K562 (cell line): Measurements from ENCODE around the gene PCF11. TPM values are rescaled to one million over a fixed set of nuclear protein-coding genes. Genes with fewer than 3 reads are reported as not detected.

ENCODE experiments used
- EP300 ChIP-seq: IDR thresholded peaks from 2 replicates; pipeline ENCODE4 v1.6.1; 2012; ENCODE audit warnings: low read length, improper control_type of control experiment
- HNRNPH1 ChIP-seq: fragments of 200-400 bp; formaldehyde crosslinking; optimal IDR thresholded peaks from 2 replicates; pipeline ENCODE3; 2017; ENCODE audit warnings: low read depth, mild to moderate bottlenecking, low read length, moderate library complexity
- JUN ChIP-seq, 2 experiments: sonication (generic) in 1 of 2; formaldehyde crosslinking in 1 of 2; IDR thresholded peaks; 2 replicates each; pipeline versions ENCODE4 v1.6.1 to v1.8.0; 2012 to 2022; ENCODE audit warnings: borderline replicate concordance in 2 of 2, mild to moderate bottlenecking in 2 of 2, improper control_type of control experiment in 1 of 2, low read depth in 1 of 2, low read length in 1 of 2, missing genetic modification reagents in 1 of 2
- MAZ ChIP-seq, 2 experiments: fragments of 450-650 bp in 1 of 2; sonication (generic) in 1 of 2; formaldehyde crosslinking; IDR thresholded peaks in 1 of 2; conservative IDR thresholded peaks in 1 of 2; 2 replicates each; pipeline versions ENCODE4 v1.4.0 to v1.5.0; 2020; ENCODE audit warnings: mild to moderate bottlenecking in 1 of 2, missing genetic modification reagents in 1 of 2
- MYC ChIP-seq, 2 experiments: fragments of 250-450 bp in 1 of 2; sonication (Bioruptor Pico) in 1 of 2; IDR thresholded peaks; 2 replicates each; pipeline versions ENCODE4 v1.5.1 to v1.6.1; 2012 to 2021; ENCODE audit warnings: low read depth in 2 of 2, borderline replicate concordance in 1 of 2, improper control_type of control experiment in 1 of 2, low read length in 1 of 2, mild to moderate bottlenecking in 1 of 2, moderate library complexity in 1 of 2
- PML ChIP-seq: IDR thresholded peaks from 2 replicates; pipeline ENCODE4 v1.6.1; 2012; ENCODE audit warnings: low read length, inconsistent platforms
- PYGO2 ChIP-seq: fragments of 450-650 bp; IDR thresholded peaks from 2 replicates; pipeline ENCODE4 v1.6.1; 2016; ENCODE audit warnings: mild to moderate bottlenecking, missing genetic modification characterization, moderate library complexity, missing compliant biosample characterization
- RUNX1 ChIP-seq: sonication (generic); IDR thresholded peaks from 2 replicates; pipeline ENCODE4 v1.6.1; 2016; ENCODE audit warnings: antibody characterized with exemption, low read depth
- SIX5 ChIP-seq, 2 experiments: IDR thresholded peaks; 2 replicates each; pipeline ENCODE4 v1.6.1; 2011; ENCODE audit warnings: low read length in 2 of 2, borderline replicate concordance in 1 of 2, low read depth in 1 of 2, mild to moderate bottlenecking in 1 of 2, moderate library complexity in 1 of 2; ENCODE audit not compliant: insufficient read depth in 1 of 2
- SRSF3 ChIP-seq: fragments of 200-400 bp; formaldehyde crosslinking; IDR thresholded peaks from 2 replicates; pipeline ENCODE4 v1.6.1; 2016; ENCODE audit warnings: mild to moderate bottlenecking, low read length, moderate library complexity; ENCODE audit not compliant: insufficient read depth
- WHSC1 ChIP-seq: IDR thresholded peaks from one replicate; pipeline ENCODE4 v1.6.1; 2012; ENCODE audit warnings: low read length, control low read depth, inconsistent platforms
- ZNF143 ChIP-seq: sonication (generic); formaldehyde crosslinking; IDR thresholded peaks from 2 replicates; pipeline ENCODE4 v1.9.0; 2022; ENCODE audit warnings: mild to moderate bottlenecking, missing genetic modification reagents
- ZNF253 ChIP-seq: fragments of 250-450 bp; sonication (Bioruptor Pico); conservative IDR thresholded peaks from 2 replicates; pipeline ENCODE4 v1.6.1; 2021; ENCODE audit warnings: mild to moderate bottlenecking
- ZNF274 ChIP-seq: IDR thresholded peaks from 2 replicates; pipeline ENCODE4 v1.6.1; 2011; ENCODE audit warnings: low read depth, mild to moderate bottlenecking, low read length, moderate library complexity, borderline replicate concordance
- ZNF431 ChIP-seq: sonication (generic); formaldehyde crosslinking; IDR thresholded peaks from 2 replicates; pipeline ENCODE4 v1.8.0; 2022; ENCODE audit warnings: mild to moderate bottlenecking, missing genetic modification reagents
- ZNF561 ChIP-seq: fragments of 450-650 bp; formaldehyde crosslinking; conservative IDR thresholded peaks from 2 replicates; pipeline ENCODE4 v1.4.0; 2020; ENCODE audit warnings: mild to moderate bottlenecking, moderate library complexity
- polyA plus RNA-seq, 8 experiments: library from polyadenylated mRNA; depleted of rRNA in 4 of 8; stranded (reverse) in 5 of 8; unstranded in 3 of 8; fragments of >200 nt; fragmentation: Nextera tagmentation in 2 of 8; fragmentation: Illumina TruSeq in 1 of 8; extraction: Ambion mirVana in 2 of 8; extraction: Trizol in 1 of 8; gene quantifications; 2 replicates each; pipeline versions ENCODE4 v1.2.1 to v1.2.3, GENCODE V29; 2011 to 2014; ENCODE audit warnings: inconsistent platforms in 1 of 8, missing spikeins in 1 of 8
- total RNA-seq, 7 experiments: library from RNA; depleted of rRNA in 6 of 7; stranded (reverse); fragments of >200 nt in 6 of 7; fragmentation: Illumina TruSeq in 2 of 7; extraction: Trizol in 2 of 7; gene quantifications; 2 replicates each; pipeline versions ENCODE4 v1.2.1 to v1.2.3, GENCODE V29; 2011 to 2021; ENCODE audit warnings: low replicate concordance in 1 of 7
- TF ChIP-seq, protein P1 (sequence below): fragments of 450-650 bp; formaldehyde crosslinking; IDR thresholded peaks from 2 replicates; pipeline ENCODE4 v1.4.0; 2020; ENCODE audit warnings: mild to moderate bottlenecking, moderate library complexity
- TF ChIP-seq, protein P2 (sequence below): fragments of 250-450 bp; sonication (Bioruptor Pico); IDR thresholded peaks from 2 replicates; pipeline ENCODE4 v1.4.0; 2020; ENCODE audit warnings: mild to moderate bottlenecking
- TF ChIP-seq, protein P3 (sequence below), 2 experiments: fragments of 450-650 bp; IDR thresholded peaks; 2 replicates each; pipeline ENCODE4 v1.6.1; 2016
- TF ChIP-seq, protein P4 (sequence below): fragments of 250-450 bp; sonication (Bioruptor Pico); IDR thresholded peaks from 2 replicates; pipeline ENCODE4 v1.9.0; 2021; ENCODE audit warnings: mild to moderate bottlenecking
- TF ChIP-seq, protein P5 (sequence below): fragments of 450-650 bp; IDR thresholded peaks from 2 replicates; pipeline ENCODE4 v1.6.1; 2016; ENCODE audit warnings: missing biosample characterization, missing genetic modification characterization

PCF11 gene
- total and polyA plus RNA-seq, 9 of the 15 experiments (the other 6 are each of a cell fraction or from before 2014, with no cell fraction given), result 9.3 to 91.6 (median 54.4) TPM

DNA sequence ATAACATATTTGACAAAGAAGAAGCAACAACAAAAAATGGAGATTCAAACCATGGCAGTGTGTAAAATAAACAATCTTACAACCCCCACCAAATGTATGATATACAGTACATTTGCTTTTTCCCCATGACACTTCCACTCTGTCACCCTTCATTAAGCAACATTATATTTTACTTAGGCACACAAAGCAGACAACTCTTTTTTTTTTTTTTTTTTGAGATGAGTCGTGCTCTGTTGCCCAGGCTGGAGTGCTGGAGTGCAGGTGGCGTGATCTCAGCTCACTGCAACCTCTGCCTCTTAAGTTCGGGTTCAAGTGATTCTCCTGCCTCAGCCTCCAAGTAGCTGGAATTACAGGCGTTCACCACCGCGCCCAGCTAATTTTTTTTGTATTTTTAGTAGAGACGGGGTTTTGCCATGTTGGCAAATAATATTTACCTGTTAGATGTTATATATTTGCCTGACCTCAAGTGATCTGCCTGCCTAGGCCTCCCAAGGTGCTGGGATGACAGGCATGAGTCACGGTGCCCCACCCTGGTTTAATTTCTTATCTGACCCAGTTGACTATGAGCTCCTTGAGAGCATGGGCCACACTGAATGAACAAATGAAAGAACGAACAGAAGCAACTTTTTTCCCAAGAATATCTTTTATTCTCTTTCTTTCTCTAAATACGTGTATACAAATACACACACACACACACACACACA, 5.5 kb upstream of the PCF11 start (continued):
- TF ChIP-seq ZNF561 (no peak), HNRNPH1 (no peak), JUN (IDR thresholded peaks at IDR 0.05; ENCODE audit: borderline replicate concordance, low read depth, low read length) (peak; percentile 92), JUN (CRISPR knock-in tag; IDR thresholded peaks at IDR 0.05; ENCODE audit: borderline replicate concordance) (no peak), SIX5 (IDR thresholded peaks at IDR 0.05; ENCODE audit: borderline replicate concordance in 1 of 2, insufficient read depth in 1 of 2, low read depth in 1 of 2, low read length in 2 of 2) (no peak), PYGO2 (tag) (no peak), ZNF143 (CRISPR knock-in tag) (no peak), ZNF274 (no peak), MAZ (CRISPR knock-in tag; conservative IDR thresholded peaks at IDR 0.05 in 1 of 2, IDR thresholded peaks at IDR 0.05 in 1 of 2) (peak; percentile 27 to 29; a peak in 2 of 4 replicates), EP300 (peak; percentile 57; the same call in 1 of the 2 replicates), SRSF3 (no peak), WHSC1 (no peak), PML (0 out of 2 replicates have a peak, but pooled peaks have one; percentile 15), ZNF253 (CRISPR knock-in tag) (no peak), MYC (IDR thresholded peaks at IDR 0.05; ENCODE audit: low read depth, low read length) (peak; percentile 51; the same call in 1 of the 2 replicates), MYC (CRISPR knock-in tag; IDR thresholded peaks at IDR 0.05; ENCODE audit: borderline replicate concordance, low read depth) (no peak), ZNF431 (CRISPR knock-in tag) (no peak), RUNX1 (no peak)
- TF ChIP-seq, protein P1, sequence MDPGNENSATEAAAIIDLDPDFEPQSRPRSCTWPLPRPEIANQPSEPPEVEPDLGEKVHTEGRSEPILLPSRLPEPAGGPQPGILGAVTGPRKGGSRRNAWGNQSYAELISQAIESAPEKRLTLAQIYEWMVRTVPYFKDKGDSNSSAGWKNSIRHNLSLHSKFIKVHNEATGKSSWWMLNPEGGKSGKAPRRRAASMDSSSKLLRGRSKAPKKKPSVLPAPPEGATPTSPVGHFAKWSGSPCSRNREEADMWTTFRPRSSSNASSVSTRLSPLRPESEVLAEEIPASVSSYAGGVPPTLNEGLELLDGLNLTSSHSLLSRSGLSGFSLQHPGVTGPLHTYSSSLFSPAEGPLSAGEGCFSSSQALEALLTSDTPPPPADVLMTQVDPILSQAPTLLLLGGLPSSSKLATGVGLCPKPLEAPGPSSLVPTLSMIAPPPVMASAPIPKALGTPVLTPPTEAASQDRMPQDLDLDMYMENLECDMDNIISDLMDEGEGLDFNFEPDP (CRISPR knock-in tag), result no peak
- TF ChIP-seq, protein P2, sequence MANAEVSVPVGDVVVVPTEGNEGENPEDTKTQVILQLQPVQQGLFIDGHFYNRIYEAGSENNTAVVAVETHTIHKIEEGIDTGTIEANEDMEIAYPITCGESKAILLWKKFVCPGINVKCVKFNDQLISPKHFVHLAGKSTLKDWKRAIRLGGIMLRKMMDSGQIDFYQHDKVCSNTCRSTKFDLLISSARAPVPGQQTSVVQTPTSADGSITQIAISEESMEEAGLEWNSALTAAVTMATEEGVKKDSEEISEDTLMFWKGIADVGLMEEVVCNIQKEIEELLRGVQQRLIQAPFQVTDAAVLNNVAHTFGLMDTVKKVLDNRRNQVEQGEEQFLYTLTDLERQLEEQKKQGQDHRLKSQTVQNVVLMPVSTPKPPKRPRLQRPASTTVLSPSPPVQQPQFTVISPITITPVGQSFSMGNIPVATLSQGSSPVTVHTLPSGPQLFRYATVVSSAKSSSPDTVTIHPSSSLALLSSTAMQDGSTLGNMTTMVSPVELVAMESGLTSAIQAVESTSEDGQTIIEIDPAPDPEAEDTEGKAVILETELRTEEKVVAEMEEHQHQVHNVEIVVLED (CRISPR knock-in tag), result no peak
- TF ChIP-seq, protein P3, sequence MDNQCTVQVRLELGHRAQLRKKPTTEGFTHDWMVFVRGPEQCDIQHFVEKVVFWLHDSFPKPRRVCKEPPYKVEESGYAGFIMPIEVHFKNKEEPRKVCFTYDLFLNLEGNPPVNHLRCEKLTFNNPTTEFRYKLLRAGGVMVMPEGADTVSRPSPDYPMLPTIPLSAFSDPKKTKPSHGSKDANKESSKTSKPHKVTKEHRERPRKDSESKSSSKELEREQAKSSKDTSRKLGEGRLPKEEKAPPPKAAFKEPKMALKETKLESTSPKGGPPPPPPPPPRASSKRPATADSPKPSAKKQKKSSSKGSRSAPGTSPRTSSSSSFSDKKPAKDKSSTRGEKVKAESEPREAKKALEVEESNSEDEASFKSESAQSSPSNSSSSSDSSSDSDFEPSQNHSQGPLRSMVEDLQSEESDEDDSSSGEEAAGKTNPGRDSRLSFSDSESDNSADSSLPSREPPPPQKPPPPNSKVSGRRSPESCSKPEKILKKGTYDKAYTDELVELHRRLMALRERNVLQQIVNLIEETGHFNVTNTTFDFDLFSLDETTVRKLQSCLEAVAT (IDR thresholded peaks at IDR 0.05), result peak in 1 of 2 experiments; percentile 31; a peak in 1 of 4 replicates
- TF ChIP-seq, protein P4, sequence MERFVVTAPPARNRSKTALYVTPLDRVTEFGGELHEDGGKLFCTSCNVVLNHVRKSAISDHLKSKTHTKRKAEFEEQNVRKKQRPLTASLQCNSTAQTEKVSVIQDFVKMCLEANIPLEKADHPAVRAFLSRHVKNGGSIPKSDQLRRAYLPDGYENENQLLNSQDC, result no peak
- TF ChIP-seq, protein P5, sequence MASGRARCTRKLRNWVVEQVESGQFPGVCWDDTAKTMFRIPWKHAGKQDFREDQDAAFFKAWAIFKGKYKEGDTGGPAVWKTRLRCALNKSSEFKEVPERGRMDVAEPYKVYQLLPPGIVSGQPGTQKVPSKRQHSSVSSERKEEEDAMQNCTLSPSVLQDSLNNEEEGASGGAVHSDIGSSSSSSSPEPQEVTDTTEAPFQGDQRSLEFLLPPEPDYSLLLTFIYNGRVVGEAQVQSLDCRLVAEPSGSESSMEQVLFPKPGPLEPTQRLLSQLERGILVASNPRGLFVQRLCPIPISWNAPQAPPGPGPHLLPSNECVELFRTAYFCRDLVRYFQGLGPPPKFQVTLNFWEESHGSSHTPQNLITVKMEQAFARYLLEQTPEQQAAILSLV (tag), result no peak
